ENCODE measurements around the gene OGT. TPM values are rescaled to one million over a fixed set of nuclear protein-coding genes. Genes with fewer than 3 reads are reported as not detected.
"Not testable (repeated sequence)": the region's sequence is repeated elsewhere in the genome, so short reads cannot be mapped to it uniquely, and the experiment has no call there.

OGT gene
- total and polyA plus RNA-seq, 3 donors from 2014 or later: 48.0 to 154 (median 113) TPM

GRCh38 chrX:71510161-71510560 is 22.7 kb upstream of the OGT start:
- 82 to 92% methylated on average over 1 to 2 of the region's 2 CpGs for WGBS, 2 donors
- Histone ChIP-seq H3K27ac (no peak overlapping the region), H3K36me3 (ENCODE audit: low read depth, missing control alignments) (no peaks in the 10 kb centered on the region), H3K27me3 (no peaks in the 10 kb centered on the region), H3K9me3 (no peaks in the 10 kb centered on the region), H3K4me1 (no peaks in the 10 kb centered on the region), H3K4me3 (no peak overlapping the region)
- DNase-seq: no peak
- TF ChIP-seq CTCF (IDR thresholded peaks at IDR 0.05): no peak
- no peak for TF ChIP-seq POLR2A (IDR thresholded peaks at IDR 0.05)
- intact Hi-C loops (cut with DNase I; ENCODE audit: low total_unique reads): no loop called here

- H3K27me3 ChIP-seq; intact Hi-C loops (cut with DNase I; ENCODE audit: low total_unique reads); DNase-seq; H3K36me3 ChIP-seq (ENCODE audit: low read depth, missing control alignments); H3K4me1 ChIP-seq; H3K9me3 ChIP-seq; H3K27ac ChIP-seq; H3K4me3 ChIP-seq: not testable (repeated sequence)
- WGBS, 2 donors: 94 to 100% methylated on average over 2 to 4 of the region's 4 CpGs
Observed at GRCh38 chrX:71513731-71514130, 19.2 kb upstream of the OGT start.

- no peaks in the 10 kb centered on the region for H3K27me3 ChIP-seq
- 40 to 61% methylated on average over 5 of the region's 5 CpGs for WGBS, 2 donors
- no peak overlapping the region for H3K4me3 ChIP-seq
- H3K36me3 ChIP-seq (ENCODE audit: low read depth, missing control alignments): no peaks in the 10 kb centered on the region
- no peak for TF ChIP-seq CTCF (IDR thresholded peaks at IDR 0.05)
- no peak for TF ChIP-seq POLR2A (IDR thresholded peaks at IDR 0.05)
- intact Hi-C loops (cut with DNase I; ENCODE audit: low total_unique reads): no loop called here
- no peaks in the 10 kb centered on the region for H3K9me3 ChIP-seq
- DNase-seq: no peak
- no peaks in the 10 kb centered on the region for H3K4me1 ChIP-seq
- H3K27ac ChIP-seq: no peak overlapping the region
Observed at GRCh38 chrX:71514367-71515037, 18.4 kb upstream of the OGT start.

GRCh38 chrX:71515038-71515396 is 17.9 kb upstream of the OGT start:
- no peaks in the 10 kb centered on the region for H3K9me3 ChIP-seq
- no peak for TF ChIP-seq POLR2A (IDR thresholded peaks at IDR 0.05)
- TF ChIP-seq CTCF (IDR thresholded peaks at IDR 0.05): no peak
- H3K4me3 ChIP-seq: no peak overlapping the region
- 72 to 75% methylated on average over 2 of the region's 2 CpGs for WGBS, 2 donors
- no peak for DNase-seq
- H3K27ac ChIP-seq: no peak overlapping the region
- no peaks in the 10 kb centered on the region for H3K4me1 ChIP-seq
- no peaks in the 10 kb centered on the region for H3K27me3 ChIP-seq
- no peaks in the 10 kb centered on the region for H3K36me3 ChIP-seq (ENCODE audit: low read depth, missing control alignments)
- intact Hi-C loops (cut with DNase I; ENCODE audit: low total_unique reads): no loop called here

DNA sequence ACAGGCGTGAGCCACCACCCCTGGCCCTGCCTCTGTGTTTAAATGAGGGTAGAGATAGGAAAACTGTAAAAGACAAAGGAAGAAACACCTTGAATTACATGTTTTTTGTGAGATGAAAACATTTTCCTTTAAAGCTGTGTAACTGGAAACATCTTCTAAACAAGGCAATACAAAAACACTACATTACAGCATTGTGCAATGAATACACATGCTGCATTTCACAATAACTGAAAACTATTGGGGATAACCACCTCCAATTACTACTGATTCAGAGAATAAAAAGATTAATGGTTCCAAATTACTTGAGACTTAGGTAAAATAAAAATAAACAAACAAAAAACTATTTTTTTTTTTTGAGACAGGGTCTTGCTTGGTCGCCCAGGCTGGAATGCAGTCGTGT is 7.6 kb upstream of the OGT start:
- no peak overlapping the region for H3K4me3 ChIP-seq
- 95 to 96% methylated on average over 3 of the region's 3 CpGs for WGBS, 2 donors
- intact Hi-C loops (cut with DNase I; ENCODE audit: low total_unique reads): no loop called here

More for the DNA sequence above, 7.6 kb upstream of the OGT start:
- Histone ChIP-seq H3K27ac (no peak overlapping the region), H3K9me3 (no peaks in the 10 kb centered on the region), H3K4me1 (no peaks in the 10 kb centered on the region), H3K27me3 (no peaks in the 10 kb centered on the region), H3K36me3 (ENCODE audit: low read depth, missing control alignments) (no peaks in the 10 kb centered on the region)
- no peak for TF ChIP-seq CTCF (IDR thresholded peaks at IDR 0.05)
- no peak for TF ChIP-seq POLR2A (IDR thresholded peaks at IDR 0.05)
- no peak for DNase-seq
